ENCODE results near the gene MYO18A. TPM values are rescaled to one million over a fixed set of nuclear protein-coding genes. Genes with fewer than 3 reads are reported as not detected.

The MYO18A gene
- total and polyA plus RNA-seq, 10 of the 15 experiments (the other 5 are each of a cell fraction or from before 2014, with no cell fraction given) = 2.9 to 66.0 (median 24.5) TPM

DNA sequence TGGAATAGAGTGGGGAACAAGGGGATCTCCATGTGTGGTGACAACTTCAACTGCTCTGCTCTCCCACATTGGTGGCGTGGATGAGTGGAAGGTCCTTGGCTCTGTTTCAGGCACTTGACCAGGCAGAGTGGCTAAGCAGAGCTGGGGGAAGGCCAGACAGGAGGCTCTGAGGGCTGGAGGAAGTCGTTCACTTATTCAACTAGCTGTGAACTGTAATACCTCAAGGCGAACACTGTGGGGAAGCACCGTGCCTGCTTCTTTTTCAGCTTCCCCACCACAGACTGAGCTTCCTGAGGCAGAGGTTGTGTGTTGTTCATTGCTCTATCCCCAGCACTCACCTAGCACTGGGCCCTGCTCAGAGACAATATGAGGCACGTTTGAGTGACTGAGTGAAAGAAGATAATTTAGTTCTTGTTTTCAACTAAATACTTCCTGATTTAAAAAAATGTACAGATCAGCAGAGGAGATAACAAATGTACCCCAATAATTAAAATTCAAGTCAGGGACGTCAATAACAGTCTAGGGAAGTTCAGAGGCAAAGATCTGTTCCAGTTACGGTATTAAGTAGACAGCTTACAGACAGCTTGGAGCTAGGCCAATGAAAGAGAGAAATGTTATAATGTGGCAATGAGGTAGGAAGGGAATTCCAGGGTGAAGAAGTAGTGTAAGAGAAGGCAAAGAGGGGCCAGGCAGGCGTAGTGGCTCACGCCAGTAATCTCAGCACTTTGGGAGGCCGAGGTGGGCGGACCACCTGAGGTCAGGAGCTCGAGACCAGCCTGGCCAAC, 34.7 kb downstream of the MYO18A start (continued):
- TF ChIP-seq NRF1 (conservative IDR thresholded peaks at IDR 0.05; ENCODE audit: low read depth, low read length) = no peak
- TF ChIP-seq BMI1 (IDR thresholded peaks at IDR 0.05; ENCODE audit: borderline replicate concordance) = no peak
- no peak for TF ChIP-seq ZBTB11 (CRISPR knock-in tag; IDR thresholded peaks at IDR 0.05)
- TF ChIP-seq PBX3 (IDR thresholded peaks at IDR 0.05; ENCODE audit: insufficient replicate concordance, low read depth, low read length) = no peak
- TF ChIP-seq SUPT20H (IDR thresholded peaks at IDR 0.05; ENCODE audit: borderline replicate concordance, control insufficient read depth, low read depth, low read length) = no peak
- TF ChIP-seq IKZF1 (conservative IDR thresholded peaks at IDR 0.05) = 0 out of 2 replicates have a peak, but pooled peaks have one; percentile 16
- TF ChIP-seq ESRRA (IDR thresholded peaks at IDR 0.05; ENCODE audit: low read length) = no peak
- TF ChIP-seq, protein P1, sequence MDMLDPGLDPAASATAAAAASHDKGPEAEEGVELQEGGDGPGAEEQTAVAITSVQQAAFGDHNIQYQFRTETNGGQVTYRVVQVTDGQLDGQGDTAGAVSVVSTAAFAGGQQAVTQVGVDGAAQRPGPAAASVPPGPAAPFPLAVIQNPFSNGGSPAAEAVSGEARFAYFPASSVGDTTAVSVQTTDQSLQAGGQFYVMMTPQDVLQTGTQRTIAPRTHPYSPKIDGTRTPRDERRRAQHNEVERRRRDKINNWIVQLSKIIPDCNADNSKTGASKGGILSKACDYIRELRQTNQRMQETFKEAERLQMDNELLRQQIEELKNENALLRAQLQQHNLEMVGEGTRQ (IDR thresholded peaks at IDR 0.05; ENCODE audit: borderline replicate concordance, low read depth, low read length) = no peak
- TF ChIP-seq TCF3 (IDR thresholded peaks at IDR 0.05; ENCODE audit: borderline replicate concordance, insufficient read depth, low read depth, low read length) = no peak
- TF ChIP-seq SREBF1 (IDR thresholded peaks at IDR 0.05; ENCODE audit: low read length) = no peak
- no peak for TF ChIP-seq EGR1 (IDR thresholded peaks at IDR 0.05; ENCODE audit: borderline replicate concordance in 1 of 2, low read depth in 2 of 2, low read length in 2 of 2)
- no peak for TF ChIP-seq WRNIP1 (IDR thresholded peaks at IDR 0.05; ENCODE audit: borderline replicate concordance, low read depth, low read length)
- 0 out of 4 replicates have a peak, but pooled peaks of 1 of the 2 experiments have one; percentile 20 for TF ChIP-seq BHLHE40 (IDR thresholded peaks at IDR 0.05; ENCODE audit: borderline replicate concordance in 1 of 2, low read depth in 2 of 2, low read length in 1 of 2)
- no peak for TF ChIP-seq SREBF2 (IDR thresholded peaks at IDR 0.05; ENCODE audit: low read length)
- no peak for TF ChIP-seq RFX5 (IDR thresholded peaks at IDR 0.05; ENCODE audit: low read depth, low read length)
- TF ChIP-seq YBX1 (IDR thresholded peaks at IDR 0.05) = no peak
- no peak for TF ChIP-seq DPF2 (IDR thresholded peaks at IDR 0.05)
- TF ChIP-seq, protein P2, sequence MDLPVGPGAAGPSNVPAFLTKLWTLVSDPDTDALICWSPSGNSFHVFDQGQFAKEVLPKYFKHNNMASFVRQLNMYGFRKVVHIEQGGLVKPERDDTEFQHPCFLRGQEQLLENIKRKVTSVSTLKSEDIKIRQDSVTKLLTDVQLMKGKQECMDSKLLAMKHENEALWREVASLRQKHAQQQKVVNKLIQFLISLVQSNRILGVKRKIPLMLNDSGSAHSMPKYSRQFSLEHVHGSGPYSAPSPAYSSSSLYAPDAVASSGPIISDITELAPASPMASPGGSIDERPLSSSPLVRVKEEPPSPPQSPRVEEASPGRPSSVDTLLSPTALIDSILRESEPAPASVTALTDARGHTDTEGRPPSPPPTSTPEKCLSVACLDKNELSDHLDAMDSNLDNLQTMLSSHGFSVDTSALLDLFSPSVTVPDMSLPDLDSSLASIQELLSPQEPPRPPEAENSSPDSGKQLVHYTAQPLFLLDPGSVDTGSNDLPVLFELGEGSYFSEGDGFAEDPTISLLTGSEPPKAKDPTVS (IDR thresholded peaks at IDR 0.05; ENCODE audit: low read depth, low read length) = no peak
- no peak for TF ChIP-seq KLF5 (IDR thresholded peaks at IDR 0.05; ENCODE audit: partially characterized antibody)
- no peak for TF ChIP-seq NR2C1 (IDR thresholded peaks at IDR 0.05)
- no peak for TF ChIP-seq ZZZ3 (IDR thresholded peaks at IDR 0.05; ENCODE audit: control insufficient read depth, insufficient read length, low read depth)
- TF ChIP-seq SPI1 (IDR thresholded peaks at IDR 0.05; ENCODE audit: borderline replicate concordance, insufficient read depth, low read depth, low read length) = no peak
- no peak for TF ChIP-seq MAX (IDR thresholded peaks at IDR 0.05; ENCODE audit: low read depth, low read length)

Data from GM12878 (cell line).